Stomach smooth muscle (tissue), 2 donors: ENCODE measurements around the gene ADGRL3.
"Not testable (repeated sequence)": the region's sequence is repeated elsewhere in the genome, so short reads cannot be mapped to it uniquely, and the experiment has no call there.

Source experiments
- H3K27ac ChIP-seq: one replicate; pipeline ENCODE4 v1.7.0; 2013; ENCODE audit warnings: mild to moderate bottlenecking, low read length, inconsistent platforms
- H3K27me3 ChIP-seq, 2 donors: one replicate each; pipeline ENCODE4 v1.7.0; 2013; ENCODE audit warnings: low read length in 2 of 2; ENCODE audit not compliant: insufficient read depth in 2 of 2, control insufficient read depth in 1 of 2
- H3K36me3 ChIP-seq, 2 donors: one replicate each; pipeline ENCODE4 v1.7.0; 2013; ENCODE audit warnings: low read length in 2 of 2; ENCODE audit not compliant: control insufficient read depth in 2 of 2, insufficient read depth in 2 of 2
- H3K4me1 ChIP-seq: one replicate; pipeline ENCODE4 v1.7.0; 2013; ENCODE audit warnings: low read length; ENCODE audit not compliant: control insufficient read depth, insufficient read depth
- H3K4me3 ChIP-seq, 2 donors: one replicate each; pipeline ENCODE4 v1.7.0; 2013; ENCODE audit warnings: low read length in 2 of 2
- H3K9ac ChIP-seq, 2 donors: one replicate each; pipeline ENCODE4 v1.7.0; 2013; ENCODE audit warnings: low read length in 2 of 2, mild to moderate bottlenecking in 1 of 2
- H3K9me3 ChIP-seq, 2 donors: one replicate each; pipeline ENCODE4 v1.7.0; 2013; ENCODE audit warnings: low read length in 2 of 2; ENCODE audit not compliant: control insufficient read depth in 2 of 2
- donor health status: healthy.
- donor health status: Pancreatic carcinoma.

The ADGRL3 gene

GRCh38 chr4:61605984-61606383 lies 405.9 kb downstream of the ADGRL3 start:
- Histone ChIP-seq H3K27ac (no peak overlapping the region), H3K27me3 (no peaks in the 10 kb centered on the region), H3K4me1 (no peaks in the 10 kb centered on the region), H3K36me3 (no peaks in the 10 kb centered on the region), H3K4me3 (no peak overlapping the region), H3K9ac (no peak overlapping the region), H3K9me3 (no peaks in the 10 kb centered on the region)

- no peaks in the 10 kb centered on the region for H3K4me1 ChIP-seq
- H3K9me3 ChIP-seq: no peaks in the 10 kb centered on the region
- no peaks in the 10 kb centered on the region for H3K36me3 ChIP-seq
- no peaks in the 10 kb centered on the region for H3K27me3 ChIP-seq
- no peak overlapping the region for H3K27ac ChIP-seq
- no peak overlapping the region for H3K4me3 ChIP-seq
- no peak overlapping the region for H3K9ac ChIP-seq
These were observed 414.1 kb downstream of the ADGRL3 start for GRCh38 chr4:61614231-61614630.

GRCh38 chr4:61619528-61619927 lies 419.4 kb downstream of the ADGRL3 start:
- H3K36me3 ChIP-seq: no peaks in the 10 kb centered on the region
- no peak overlapping the region for H3K4me3 ChIP-seq
- H3K27ac ChIP-seq: no peak overlapping the region
- no peak overlapping the region for H3K9ac ChIP-seq
- no peaks in the 10 kb centered on the region for H3K9me3 ChIP-seq
- H3K4me1 ChIP-seq: no peaks in the 10 kb centered on the region
- no peaks in the 10 kb centered on the region for H3K27me3 ChIP-seq

GRCh38 chr4:61628282-61628681 lies 428.2 kb downstream of the ADGRL3 start:
- H3K9ac ChIP-seq: no peak overlapping the region

DNA sequence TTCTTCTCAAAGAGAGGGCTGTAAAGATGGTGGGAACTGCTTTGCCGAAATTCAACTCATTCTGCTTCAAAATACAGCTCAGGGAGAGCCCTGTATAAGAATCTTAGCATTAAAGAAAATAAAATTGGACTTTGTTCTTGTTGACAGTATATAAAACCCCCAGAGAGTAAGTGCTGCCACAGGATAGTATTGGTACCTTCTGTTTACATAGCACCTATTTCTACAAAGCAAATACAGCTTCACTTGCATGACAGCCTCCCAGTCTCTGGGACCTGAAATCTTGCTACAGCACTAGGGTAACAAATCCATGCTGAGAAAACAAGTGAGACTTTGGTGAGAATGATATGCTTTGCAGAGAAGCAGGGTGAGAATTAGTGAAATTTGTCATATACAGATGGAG lies 428.6 kb downstream of the ADGRL3 start:
- no peaks in the 10 kb centered on the region for H3K36me3 ChIP-seq
- H3K27ac ChIP-seq: no peak overlapping the region
- no peak overlapping the region for H3K4me3 ChIP-seq
- no peaks in the 10 kb centered on the region for H3K27me3 ChIP-seq
- H3K9ac ChIP-seq: no peak overlapping the region
- no peaks in the 10 kb centered on the region for H3K4me1 ChIP-seq
- H3K9me3 ChIP-seq: no peaks in the 10 kb centered on the region

More at GRCh38 chr4:61628282-61628681, 428.2 kb downstream of the ADGRL3 start:
- Histone ChIP-seq H3K36me3 (no peaks in the 10 kb centered on the region), H3K4me3 (no peak overlapping the region), H3K27me3 (no peaks in the 10 kb centered on the region), H3K4me1 (no peaks in the 10 kb centered on the region), H3K27ac (no peak overlapping the region), H3K9me3 (no peaks in the 10 kb centered on the region)

- Histone ChIP-seq H3K9ac (no peak overlapping the region), H3K9me3 (no peaks in the 10 kb centered on the region), H3K4me3 (no peak overlapping the region), H3K27ac (no peak overlapping the region), H3K27me3 (no peaks in the 10 kb centered on the region), H3K36me3 (no peaks in the 10 kb centered on the region), H3K4me1 (no peaks in the 10 kb centered on the region)
These were observed 430.4 kb downstream of the ADGRL3 start for GRCh38 chr4:61630548-61630947.

GRCh38 chr4:61638591-61638990 lies 438.5 kb downstream of the ADGRL3 start:
- no peak overlapping the region for H3K4me3 ChIP-seq
- no peak overlapping the region for H3K27ac ChIP-seq
- H3K9me3 ChIP-seq: no peaks in the 10 kb centered on the region
- no peak overlapping the region for H3K9ac ChIP-seq
- H3K27me3 ChIP-seq: no peaks in the 10 kb centered on the region
- no peaks in the 10 kb centered on the region for H3K4me1 ChIP-seq
- H3K36me3 ChIP-seq: no peaks in the 10 kb centered on the region

GRCh38 chr4:61646746-61647350 lies 446.7 kb downstream of the ADGRL3 start:
- not testable (repeated sequence) for H3K27me3 ChIP-seq, H3K9me3 ChIP-seq, H3K27ac ChIP-seq, H3K4me1 ChIP-seq, H3K36me3 ChIP-seq, H3K9ac ChIP-seq, H3K4me3 ChIP-seq

- Histone ChIP-seq H3K36me3 (no peaks in the 10 kb centered on the region), H3K4me3 (no peak overlapping the region), H3K4me1 (no peaks in the 10 kb centered on the region), H3K9me3 (no peaks in the 10 kb centered on the region), H3K27me3 (no peaks in the 10 kb centered on the region), H3K9ac (no peak overlapping the region), H3K27ac (no peak overlapping the region)
These were observed 448.1 kb downstream of the ADGRL3 start for GRCh38 chr4:61648264-61648663.

DNA sequence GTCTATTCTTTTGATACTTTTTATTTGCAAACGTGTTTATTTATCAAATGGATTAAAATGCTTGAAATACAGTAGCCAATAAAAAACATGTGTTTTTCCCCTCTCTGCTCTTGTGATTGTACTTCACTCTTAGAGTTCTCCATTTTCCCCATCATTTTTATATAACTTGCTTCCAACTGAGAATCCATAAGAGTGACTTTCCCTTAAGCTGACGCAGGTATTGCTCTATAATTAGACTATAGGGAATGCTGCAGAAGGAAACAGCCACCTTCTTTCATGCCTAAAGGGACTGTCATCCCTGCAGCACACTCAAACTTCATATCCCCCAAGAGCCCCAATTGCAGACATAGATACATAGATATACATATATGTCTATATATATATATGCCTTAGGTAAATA lies 456.9 kb downstream of the ADGRL3 start:
- no peak overlapping the region for H3K9ac ChIP-seq

GRCh38 chr4:61661960-61662359 lies 461.8 kb downstream of the ADGRL3 start:
- H3K9me3 ChIP-seq: no peaks in the 10 kb centered on the region
- no peak overlapping the region for H3K27ac ChIP-seq
- no peaks in the 10 kb centered on the region for H3K4me1 ChIP-seq
- H3K9ac ChIP-seq: no peak overlapping the region
- H3K4me3 ChIP-seq: no peak overlapping the region
- H3K27me3 ChIP-seq: no peaks in the 10 kb centered on the region
- no peaks in the 10 kb centered on the region for H3K36me3 ChIP-seq

More for the DNA sequence above, 456.9 kb downstream of the ADGRL3 start:
- H3K36me3 ChIP-seq: no peaks in the 10 kb centered on the region
- no peaks in the 10 kb centered on the region for H3K27me3 ChIP-seq
- no peaks in the 10 kb centered on the region for H3K9me3 ChIP-seq
- H3K4me3 ChIP-seq: no peak overlapping the region
- H3K27ac ChIP-seq: no peak overlapping the region
- no peaks in the 10 kb centered on the region for H3K4me1 ChIP-seq
